HG03558 (cell line): Measurements from ENCODE around the gene CD79B.

Experiments
- ATAC-seq: cut with Tn5 transposase; IDR thresholded peaks from one replicate; pipeline ENCODE4 v1.9.1; 2021; ENCODE audit warnings: moderate number of reproducible peaks; ENCODE audit not compliant: unreplicated experiment; ENCODE audit errors: extremely low read depth

CD79B gene

GRCh38 chr17:63931981-63932561 is at the start of gene CD79B:
TSS of gene CD79B (minus strand) at chr17:63932331. CDS start at chr17:63932261, 70 bp downstream.
- peak; percentile 49 for ATAC-seq

DNA sequence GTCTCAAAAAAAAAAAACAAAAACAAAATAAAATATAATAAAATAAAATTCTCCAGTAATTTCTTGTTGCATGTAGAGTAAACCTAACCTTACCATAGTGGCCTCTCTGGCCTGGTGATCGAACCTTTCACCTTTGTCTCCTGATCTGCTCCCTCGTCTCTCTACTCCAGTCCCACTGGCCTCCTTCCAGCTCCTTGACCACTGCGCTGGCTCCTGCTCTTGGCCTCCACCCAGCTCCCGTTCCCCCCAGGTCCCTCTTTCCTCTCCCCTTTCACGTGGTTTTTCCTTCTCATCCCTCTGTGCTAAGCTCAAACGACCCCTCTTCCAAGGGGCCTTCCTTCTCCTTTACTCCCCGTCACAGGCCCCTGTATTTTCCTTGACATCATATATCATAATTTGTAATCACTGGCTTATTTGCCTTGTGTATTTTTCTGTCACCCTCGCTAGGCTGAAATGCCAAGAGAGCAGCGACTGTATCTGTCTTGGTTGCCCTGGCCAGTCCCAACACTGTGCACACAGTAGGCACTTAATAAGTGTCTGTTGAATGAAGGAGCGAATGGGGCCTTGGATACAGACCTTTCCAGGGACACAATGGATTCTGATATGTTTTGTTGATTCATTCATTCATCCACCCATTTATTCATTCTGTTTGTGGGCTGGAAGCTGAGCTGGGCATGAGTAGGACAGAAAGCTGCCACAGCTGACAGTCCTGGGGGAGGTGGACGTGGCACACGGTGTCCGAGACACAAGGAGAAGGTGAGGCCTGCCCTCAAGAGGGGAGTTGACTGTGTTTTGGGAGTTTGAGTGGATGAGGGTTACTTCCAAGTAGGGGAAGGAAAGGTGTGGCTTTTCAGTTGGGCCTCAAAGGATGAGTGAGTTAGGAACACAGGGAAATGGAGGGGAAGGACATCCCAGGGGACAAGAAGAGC is 46.4 kb upstream of the CD79B start:
- no peak for ATAC-seq

GRCh38 chr17:63976702-63977101 is 44.6 kb upstream of the CD79B start:
- ATAC-seq, result no peak

GRCh38 chr17:63975541-63976092 is 43.5 kb upstream of the CD79B start:
- ATAC-seq, result no peak

DNA sequence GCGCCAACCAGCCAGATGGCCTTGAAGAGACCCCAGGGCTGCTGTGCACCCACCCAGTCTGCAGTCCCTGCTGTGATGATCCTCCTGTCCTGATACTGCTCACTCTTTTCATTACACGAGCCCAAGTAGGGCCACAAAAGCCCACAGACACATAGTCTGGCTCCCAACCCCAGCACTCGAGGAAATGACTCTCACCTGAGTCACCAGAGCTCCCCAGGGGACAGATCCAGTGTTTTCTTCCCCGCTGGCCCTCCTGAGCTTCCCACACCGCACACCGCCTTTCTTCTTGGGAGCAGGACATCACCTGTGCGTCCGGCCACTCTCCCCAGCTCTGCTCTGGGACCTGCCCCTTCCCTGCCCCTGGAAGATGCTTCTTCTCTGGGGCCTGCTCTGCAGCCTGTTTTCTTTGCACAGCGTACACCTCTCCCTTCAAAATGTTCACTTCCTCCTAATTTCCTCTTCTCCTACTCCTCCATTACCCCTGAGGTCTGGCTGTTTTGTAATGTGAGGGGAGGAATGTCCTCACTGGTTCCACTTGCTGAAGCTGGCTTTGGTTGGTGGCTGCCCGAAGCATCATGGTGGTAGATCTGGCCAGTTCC is 42.6 kb upstream of the CD79B start:
- ATAC-seq, result no peak

GRCh38 chr17:63973930-63974593 is 41.9 kb upstream of the CD79B start:
- no peak for ATAC-seq

GRCh38 chr17:63973247-63973646 is 41.1 kb upstream of the CD79B start:
- ATAC-seq, result no peak

- no peak for ATAC-seq
These were observed 40.7 kb upstream of the CD79B start, which contains the start of gene SCN4A for GRCh38 chr17:63972796-63973195. TSS of gene SCN4A (minus strand) at chr17:63972918. CDS start at chr17:63972841, 77 bp downstream.

- no peak for ATAC-seq
These were observed 37.1 kb upstream of the CD79B start for GRCh38 chr17:63969278-63969677.

DNA sequence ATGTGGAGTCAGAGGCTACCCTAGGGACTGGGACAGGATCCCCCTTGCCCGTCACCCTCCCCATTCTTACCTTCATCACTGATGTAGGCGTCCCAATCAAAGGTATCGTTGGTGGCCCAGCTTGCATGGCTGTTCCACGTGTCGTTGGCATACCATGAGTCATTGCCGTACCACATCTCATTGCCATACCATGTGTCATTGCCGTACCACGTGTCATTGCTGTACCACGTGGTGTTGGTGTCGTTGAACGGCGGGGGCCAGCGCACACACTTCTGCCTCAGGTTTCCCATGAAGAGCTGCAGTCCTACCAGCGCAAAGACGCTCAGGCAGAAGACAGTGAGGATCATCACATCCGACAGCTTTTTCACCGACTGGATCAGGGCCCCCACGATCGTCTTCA is 35.8 kb upstream of the CD79B start:
- ATAC-seq, result no peak

GRCh38 chr17:63966646-63967264 is 34.6 kb upstream of the CD79B start:
- ATAC-seq, result no peak

DNA sequence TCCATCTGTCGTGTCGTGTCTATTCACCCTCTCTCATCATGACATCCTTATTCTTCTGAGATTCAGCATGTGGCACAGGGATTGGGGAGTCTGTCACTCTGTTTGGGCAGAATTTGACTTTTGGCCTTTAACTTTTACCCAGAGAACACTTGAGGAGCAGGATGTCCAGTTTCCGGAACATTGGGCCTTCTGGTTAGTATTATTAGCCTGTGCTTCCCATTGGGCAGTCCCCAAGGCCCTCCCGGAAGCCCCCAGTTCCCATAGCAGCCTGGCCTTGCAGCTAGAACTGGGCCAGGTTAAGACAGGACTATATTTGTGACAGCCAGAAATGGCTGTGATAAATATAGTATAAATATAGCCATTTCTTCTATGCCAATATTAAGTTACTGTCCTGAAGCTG is 31.0 kb upstream of the CD79B start:
- no peak for ATAC-seq

- ATAC-seq, result no peak
These were observed 30.2 kb upstream of the CD79B start for GRCh38 chr17:63962298-63962744.

GRCh38 chr17:63961355-63962212 is 29.5 kb upstream of the CD79B start:
- ATAC-seq, result no peak

DNA sequence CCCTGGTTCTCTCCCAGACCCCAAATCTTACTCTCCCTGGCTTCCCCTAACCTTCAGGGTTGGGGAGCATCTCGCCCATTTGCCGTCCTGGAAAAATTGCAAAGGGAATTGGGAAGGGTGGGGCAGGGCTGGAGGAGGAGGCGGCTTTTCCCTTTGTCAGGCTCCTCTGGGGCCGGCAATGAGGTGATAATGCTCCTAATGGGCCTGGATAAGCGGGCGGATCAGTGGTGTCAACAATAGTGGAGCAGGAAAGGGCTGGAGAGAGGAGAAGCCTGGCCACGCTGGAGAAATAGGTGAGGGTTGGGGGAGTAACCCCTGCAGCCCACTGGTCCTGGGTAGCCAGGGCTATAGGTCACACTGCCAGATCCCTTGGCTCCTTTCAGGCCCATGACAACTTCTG is 28.3 kb upstream of the CD79B start:
- no peak for ATAC-seq

DNA sequence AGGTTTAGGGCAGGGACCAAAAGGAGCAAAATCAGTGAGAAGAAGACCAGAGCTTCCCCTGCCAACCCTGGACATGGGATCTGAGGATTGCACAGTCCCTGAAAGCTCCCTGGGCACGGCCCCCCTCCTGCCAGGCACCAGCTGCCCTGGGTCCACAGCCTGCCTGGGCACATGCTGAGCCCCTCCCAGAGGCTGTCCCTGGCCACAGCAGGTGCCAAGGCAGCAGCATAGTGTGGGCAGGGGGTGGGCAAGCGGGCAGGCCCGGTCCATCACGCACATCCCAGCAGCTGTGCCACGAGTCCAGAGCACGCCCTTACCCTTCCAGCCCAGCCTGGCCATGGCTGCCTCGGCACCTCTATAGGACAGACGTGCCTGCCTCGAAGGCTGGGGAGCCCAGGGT is 27.9 kb upstream of the CD79B start:
- ATAC-seq, result no peak

- ATAC-seq, result no peak
These were observed 24.3 kb upstream of the CD79B start for GRCh38 chr17:63956296-63956920.

- ATAC-seq, result no peak
These were observed 23.7 kb upstream of the CD79B start for GRCh38 chr17:63955791-63956190.

DNA sequence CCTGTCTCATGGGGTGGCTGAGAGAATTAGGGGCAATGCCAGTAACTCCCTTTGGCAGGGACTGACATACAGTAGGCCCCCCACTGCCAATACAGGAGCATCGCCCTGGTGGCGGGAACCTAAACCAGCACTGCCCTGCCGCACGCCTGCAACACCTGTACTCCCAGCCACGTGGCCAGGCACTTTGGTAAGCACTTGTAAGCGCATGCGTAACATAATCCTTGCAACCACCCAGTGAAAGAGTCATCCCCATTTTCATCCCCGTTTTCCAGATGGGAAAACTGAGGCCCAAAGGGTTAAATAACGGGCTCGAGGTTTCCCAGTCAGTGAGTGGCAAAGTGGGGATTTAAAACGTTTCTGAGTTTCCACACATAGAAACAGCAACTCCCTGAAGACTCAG is 23.1 kb upstream of the CD79B start:
- no peak for ATAC-seq
